IPS-18c (cell line): Measurements from ENCODE around the gene METTL27.
"Not testable (repeated sequence)": the region's sequence is repeated elsewhere in the genome, so short reads cannot be mapped to it uniquely, and the experiment has no call there.

Source experiments
- H3K4me3 ChIP-seq: 2 replicates; pipeline ENCODE4 v1.7.0; 2013; ENCODE audit warnings: low read depth, mild to moderate bottlenecking, low read length, moderate library complexity; ENCODE audit not compliant: insufficient read depth
- H3K9me3 ChIP-seq: one replicate; pipeline ENCODE4 v1.6.1; 2013; ENCODE audit warnings: mild to moderate bottlenecking, low read length, moderate library complexity; ENCODE audit not compliant: control insufficient read depth, insufficient read depth

Gene METTL27

GRCh38 chr7:73842067-73842976, at the start of gene METTL27:
Gene METTL27 (minus strand): TSS chr7:73842516. CDS start chr7:73842140, 376 bp downstream.
- H3K9me3 ChIP-seq: no peaks in the 10 kb centered on the region
- H3K4me3 ChIP-seq: peak within 1 kb of the TSS; percentile 69

GRCh38 chr7:73891178-73891885, 49.0 kb upstream of the METTL27 start:
- H3K4me3 ChIP-seq: no peak overlapping the region

GRCh38 chr7:73890555-73891147, 48.3 kb upstream of the METTL27 start:
- no peaks in the 10 kb centered on the region for H3K9me3 ChIP-seq
- H3K4me3 ChIP-seq: no peak overlapping the region

More at GRCh38 chr7:73891178-73891885, 49.0 kb upstream of the METTL27 start:
- H3K9me3 ChIP-seq: no peaks in the 10 kb centered on the region

- Histone ChIP-seq H3K4me3 (no peak overlapping the region), H3K9me3 (no peaks in the 10 kb centered on the region)
Measured at GRCh38 chr7:73888959-73889358, 46.6 kb upstream of the METTL27 start.

- no peak overlapping the region for H3K4me3 ChIP-seq
- H3K9me3 ChIP-seq: no peaks in the 10 kb centered on the region
Measured at GRCh38 chr7:73887762-73888161, 45.4 kb upstream of the METTL27 start.

- H3K9me3 ChIP-seq: no peaks in the 10 kb centered on the region
- no peak overlapping the region for H3K4me3 ChIP-seq
Measured at GRCh38 chr7:73885975-73886798, 43.9 kb upstream of the METTL27 start.

- H3K9me3 ChIP-seq: no peaks in the 10 kb centered on the region
- H3K4me3 ChIP-seq: no peak overlapping the region
Measured at GRCh38 chr7:73885433-73885974, 43.2 kb upstream of the METTL27 start.

- H3K4me3 ChIP-seq, H3K9me3 ChIP-seq: not testable (repeated sequence)
Measured at GRCh38 chr7:73884867-73885422, 42.6 kb upstream of the METTL27 start.

- Histone ChIP-seq H3K9me3 (no peaks in the 10 kb centered on the region), H3K4me3 (no peak overlapping the region)
Measured at GRCh38 chr7:73882047-73882402, 39.7 kb upstream of the METTL27 start.

- Histone ChIP-seq H3K9me3 (no peaks in the 10 kb centered on the region), H3K4me3 (no peak overlapping the region)
Measured at GRCh38 chr7:73881352-73882046, 39.2 kb upstream of the METTL27 start.

- Histone ChIP-seq H3K9me3 (no peaks in the 10 kb centered on the region), H3K4me3 (no peak overlapping the region)
Measured at GRCh38 chr7:73880755-73881328, 38.5 kb upstream of the METTL27 start.

- Histone ChIP-seq H3K4me3 (no peak overlapping the region), H3K9me3 (no peaks in the 10 kb centered on the region)
Measured at GRCh38 chr7:73879977-73880681, 37.8 kb upstream of the METTL27 start.

GRCh38 chr7:73876973-73877372, 34.7 kb upstream of the METTL27 start:
- H3K9me3 ChIP-seq: no peaks in the 10 kb centered on the region
- no peak overlapping the region for H3K4me3 ChIP-seq

- Histone ChIP-seq H3K9me3 (no peaks in the 10 kb centered on the region), H3K4me3 (no peak overlapping the region)
Measured at GRCh38 chr7:73876361-73876760, 34.0 kb upstream of the METTL27 start.
